ENCODE data around the gene PRR5L.

GRCh38 chr11:36380296-36381014, 84.4 kb downstream of the PRR5L start:
- TF ChIP-seq CTCF (IDR thresholded peaks at IDR 0.05; ENCODE audit: low read depth, low read length, poor library complexity, severe bottlenecking) = no peak
- TF ChIP-seq EZH2phosphoT487 (IDR thresholded peaks at IDR 0.05; ENCODE audit: borderline replicate concordance, low read length) = no peak
